ENCODE results near the gene MS4A10.
"Not testable (repeated sequence)": the region's sequence is repeated elsewhere in the genome, so short reads cannot be mapped to it uniquely, and the experiment has no call there.

The MS4A10 gene

DNA sequence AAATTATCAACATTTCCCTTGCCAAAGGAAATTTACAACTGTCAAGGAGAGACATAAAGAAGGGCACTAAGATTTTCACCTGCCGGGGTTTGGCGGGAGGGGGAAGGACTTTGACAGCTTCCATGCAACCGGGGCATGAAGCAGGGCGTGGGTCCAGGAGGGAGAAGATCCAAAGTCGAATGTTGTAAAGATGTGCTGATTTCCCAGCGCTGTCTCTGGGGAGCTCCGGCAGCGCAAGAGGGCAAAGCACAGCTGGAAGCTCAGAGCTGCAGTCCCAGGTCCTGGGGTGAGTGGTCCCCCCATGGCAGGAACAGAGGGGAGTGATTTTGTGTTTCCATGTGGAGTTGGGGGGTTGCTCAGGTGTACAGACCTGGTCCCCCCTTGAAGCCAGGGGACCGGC, at the start of gene MS4A10:
Gene MS4A10 (plus strand): TSS at position 198 of the 400 bp plus-strand sequence. CDS start 5,003 bp downstream, outside the sequence.
- no peak for DNase-seq

DNA sequence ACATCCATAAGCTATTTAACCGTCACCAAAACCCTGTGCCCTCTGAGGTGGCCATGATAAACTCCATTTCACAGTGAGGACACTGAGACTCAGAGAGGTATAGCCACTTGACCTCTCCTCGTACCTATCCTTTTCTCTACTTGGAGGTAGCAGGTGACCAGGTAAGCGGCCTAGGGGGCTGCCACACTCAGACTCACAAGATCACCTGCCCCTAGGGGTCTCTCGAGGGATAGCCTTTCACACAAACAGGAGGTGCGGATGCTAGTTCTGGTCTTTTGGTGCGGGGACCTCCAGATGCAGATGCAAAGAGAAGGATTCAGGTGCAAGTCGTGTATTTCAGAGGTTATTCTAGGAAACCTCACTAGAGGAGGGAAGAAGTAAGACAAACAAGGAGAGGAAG, 46.0 kb upstream of the MS4A10 start:
- no peak for DNase-seq

DNA sequence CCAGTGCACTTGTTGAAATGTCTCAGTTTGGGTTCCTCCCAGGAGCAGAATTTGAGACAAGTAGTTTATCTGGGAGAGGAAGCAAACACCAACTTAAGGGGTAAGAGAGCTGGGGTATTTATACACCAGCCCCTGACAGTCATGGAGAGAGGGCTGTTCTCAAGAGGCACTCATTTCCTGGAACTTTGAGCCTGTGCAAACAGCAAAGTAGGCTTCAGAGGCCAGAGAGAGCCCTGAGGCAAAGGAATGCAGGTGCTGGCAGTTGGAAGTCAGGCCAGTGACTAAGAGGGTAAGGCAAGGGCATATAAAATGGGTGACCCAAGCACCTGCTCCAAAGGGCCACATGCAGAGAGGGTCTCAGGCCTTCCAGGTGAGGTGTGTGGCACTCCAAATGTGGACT, 44.6 kb upstream of the MS4A10 start:
- no peak for DNase-seq

DNA sequence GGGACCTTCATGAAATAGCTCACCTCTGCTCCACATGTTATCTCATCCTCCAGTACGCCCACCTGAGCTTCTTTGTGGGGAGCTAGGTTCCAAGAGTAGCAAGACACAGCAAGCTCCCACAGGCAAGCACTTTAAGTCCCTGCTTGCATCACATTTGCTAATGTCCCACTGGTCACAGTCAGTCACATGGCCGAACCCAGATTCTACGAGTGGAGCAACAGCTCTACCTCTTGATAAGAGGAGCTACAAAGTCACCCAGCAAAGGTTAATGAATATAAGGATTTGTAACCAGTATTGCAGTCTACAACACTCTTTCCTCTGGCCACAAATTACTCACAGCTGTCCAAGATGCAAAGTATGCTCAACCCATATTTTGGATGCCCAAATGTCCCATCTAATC, 43.7 kb upstream of the MS4A10 start:
- no peak for DNase-seq

DNA sequence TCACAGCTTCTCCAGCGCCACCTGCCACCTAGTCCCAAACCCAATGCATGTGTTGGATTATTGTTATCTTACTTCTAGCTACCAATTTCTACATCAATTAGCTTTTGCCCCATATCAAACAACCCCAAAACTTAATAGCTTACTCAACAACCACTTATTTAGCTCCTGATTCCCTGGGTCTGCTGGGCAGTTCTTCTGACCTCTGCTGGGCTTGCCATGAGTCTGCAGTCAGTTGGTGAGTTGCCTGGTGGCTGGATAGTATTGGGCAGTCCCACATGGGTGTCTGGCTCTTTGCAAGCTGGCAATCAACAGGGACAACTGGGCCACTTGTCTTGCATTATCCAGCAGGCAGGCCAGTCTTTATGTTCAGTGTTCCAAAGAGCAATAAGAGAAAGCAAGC, 42.1 kb upstream of the MS4A10 start:
- DNase-seq = no peak

DNA sequence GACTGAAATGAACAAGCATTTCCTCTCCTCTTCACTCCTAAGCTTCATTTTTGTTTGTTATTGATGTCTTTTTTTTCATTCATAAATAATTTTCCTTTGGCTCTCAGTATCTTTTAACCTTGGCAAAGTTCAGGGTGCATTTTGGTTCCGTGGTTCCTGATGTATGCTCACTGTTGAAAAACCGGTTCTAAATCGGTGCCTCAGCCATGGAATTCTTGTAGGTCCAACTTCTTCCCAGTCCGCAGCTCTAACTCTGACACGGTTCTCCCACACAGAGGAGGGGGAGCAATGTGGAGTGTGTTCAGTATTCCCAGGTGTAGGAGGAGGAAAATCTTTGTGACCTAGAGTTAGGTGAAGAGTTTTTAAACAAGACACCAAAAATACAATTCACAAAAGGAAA, 41.0 kb upstream of the MS4A10 start:
- DNase-seq = no peak

DNA sequence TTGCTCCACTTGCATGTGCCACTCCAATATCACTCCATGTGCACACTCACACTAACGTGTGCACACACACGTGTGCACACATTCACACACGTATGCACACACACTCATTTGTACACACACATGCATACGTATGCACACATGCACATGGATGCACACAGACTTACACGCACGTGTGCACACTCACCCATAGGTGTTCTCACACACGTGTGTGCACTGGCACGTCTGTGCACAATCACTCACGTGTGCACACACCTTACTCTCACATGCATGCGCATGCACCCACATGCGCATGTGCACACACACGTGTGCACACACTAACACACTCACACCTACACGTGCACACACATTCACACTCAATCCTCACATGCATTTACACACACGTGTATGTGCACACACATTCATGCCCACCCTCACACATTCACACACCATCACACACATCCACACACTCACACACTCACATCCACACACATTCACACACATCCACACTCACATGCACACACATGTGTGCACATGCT, 37.7 kb upstream of the MS4A10 start:
- DNase-seq = no peak

DNA sequence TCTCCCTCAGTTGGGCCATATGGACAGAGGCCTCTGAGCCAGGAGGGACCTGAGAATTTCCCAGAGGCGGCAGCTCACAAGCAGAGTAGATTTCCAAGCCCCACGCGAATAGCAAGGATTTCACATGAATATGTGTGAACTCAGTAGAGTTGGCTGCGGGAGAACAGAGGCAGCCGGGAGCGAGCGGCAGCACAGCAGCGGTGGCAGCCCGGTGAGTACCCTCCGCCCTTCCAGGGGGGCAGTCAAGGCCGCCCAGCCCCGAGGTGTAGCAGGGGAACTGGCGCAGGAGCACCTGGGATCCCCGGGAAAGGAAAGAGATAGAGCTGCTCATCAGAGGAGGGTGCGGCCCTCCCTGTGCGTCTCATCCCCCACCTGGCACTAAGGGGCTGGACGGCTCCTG, 36.9 kb upstream of the MS4A10 start:
- DNase-seq = no peak

DNA sequence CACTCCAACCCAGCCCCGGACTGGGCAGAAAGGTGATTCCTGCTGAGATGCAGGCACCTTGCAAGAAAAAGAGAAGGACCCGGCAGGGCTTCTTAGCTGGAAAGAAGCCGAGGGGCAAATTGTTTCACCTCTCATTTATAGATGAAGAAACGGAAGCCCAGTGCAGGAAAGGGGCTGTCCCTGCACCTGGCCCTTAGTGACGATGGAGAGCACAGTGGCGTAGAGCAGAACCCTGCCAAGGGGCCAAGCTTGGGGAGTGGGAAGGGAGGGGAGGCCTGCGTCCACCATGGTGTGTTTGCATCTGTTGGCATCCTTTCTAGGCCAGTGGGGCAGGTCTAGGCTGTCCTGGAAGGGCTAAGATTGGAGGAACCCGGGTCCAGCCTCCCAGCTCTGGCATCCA, 36.3 kb upstream of the MS4A10 start:
- DNase-seq = no peak

DNA sequence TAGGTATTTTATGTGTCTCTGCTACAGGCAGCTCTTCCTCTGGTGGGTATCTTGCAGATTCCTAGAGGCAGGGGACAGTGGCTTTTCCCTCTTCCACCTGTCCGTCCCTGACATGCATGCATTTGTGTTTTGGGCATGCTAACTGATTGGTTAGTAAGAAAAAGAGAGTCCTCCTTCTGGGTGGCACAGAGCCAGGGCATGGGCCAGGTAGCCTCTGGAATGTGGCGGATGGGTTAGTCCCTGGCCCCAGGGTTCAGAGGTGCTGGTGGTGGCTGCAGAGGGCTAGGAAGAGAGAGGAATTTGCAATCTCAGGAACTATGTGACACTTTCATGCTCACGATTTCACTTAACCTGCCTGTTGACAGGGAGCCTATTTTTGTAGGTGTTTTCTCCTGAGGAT, 34.2 kb upstream of the MS4A10 start:
- no peak for DNase-seq

DNA sequence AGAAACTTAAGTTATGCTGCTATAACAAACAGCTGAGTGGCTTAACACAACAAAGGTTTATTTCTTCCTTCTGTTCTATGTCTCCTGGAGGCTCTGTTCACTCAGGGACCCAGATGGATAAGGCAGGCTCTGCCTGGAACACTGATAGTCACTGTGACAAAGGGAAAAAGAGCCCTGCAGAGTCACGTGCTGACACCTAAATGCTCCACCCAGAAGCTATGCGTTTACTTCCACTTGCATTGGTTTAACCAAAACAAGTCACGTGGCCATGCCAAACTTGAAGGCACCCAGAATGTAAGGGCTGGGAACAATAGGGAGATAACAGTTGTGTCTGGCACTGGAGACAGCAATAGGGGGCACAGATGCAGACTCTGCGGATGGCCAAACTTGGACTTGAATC, 31.8 kb upstream of the MS4A10 start:
- no peak for DNase-seq

DNA sequence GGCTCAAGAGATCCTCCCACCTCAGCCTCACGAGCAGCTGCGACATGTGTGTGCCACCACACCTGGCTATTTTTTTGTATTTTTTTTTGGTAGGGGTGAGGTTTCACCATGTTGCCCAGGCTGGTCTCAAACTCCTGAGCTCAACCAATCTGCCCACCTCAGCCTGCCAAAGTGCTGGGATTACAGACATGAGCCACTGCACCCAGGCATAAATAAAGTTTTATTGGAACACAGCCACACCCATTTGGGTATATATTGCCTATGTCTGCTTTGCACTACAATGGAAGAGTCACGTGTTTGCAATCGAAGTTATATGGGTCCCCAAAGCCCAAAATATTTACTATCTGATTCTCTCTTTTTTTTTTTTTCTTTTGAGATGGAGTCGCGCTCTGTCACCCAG, 30.2 kb upstream of the MS4A10 start:
- no peak for DNase-seq

DNA sequence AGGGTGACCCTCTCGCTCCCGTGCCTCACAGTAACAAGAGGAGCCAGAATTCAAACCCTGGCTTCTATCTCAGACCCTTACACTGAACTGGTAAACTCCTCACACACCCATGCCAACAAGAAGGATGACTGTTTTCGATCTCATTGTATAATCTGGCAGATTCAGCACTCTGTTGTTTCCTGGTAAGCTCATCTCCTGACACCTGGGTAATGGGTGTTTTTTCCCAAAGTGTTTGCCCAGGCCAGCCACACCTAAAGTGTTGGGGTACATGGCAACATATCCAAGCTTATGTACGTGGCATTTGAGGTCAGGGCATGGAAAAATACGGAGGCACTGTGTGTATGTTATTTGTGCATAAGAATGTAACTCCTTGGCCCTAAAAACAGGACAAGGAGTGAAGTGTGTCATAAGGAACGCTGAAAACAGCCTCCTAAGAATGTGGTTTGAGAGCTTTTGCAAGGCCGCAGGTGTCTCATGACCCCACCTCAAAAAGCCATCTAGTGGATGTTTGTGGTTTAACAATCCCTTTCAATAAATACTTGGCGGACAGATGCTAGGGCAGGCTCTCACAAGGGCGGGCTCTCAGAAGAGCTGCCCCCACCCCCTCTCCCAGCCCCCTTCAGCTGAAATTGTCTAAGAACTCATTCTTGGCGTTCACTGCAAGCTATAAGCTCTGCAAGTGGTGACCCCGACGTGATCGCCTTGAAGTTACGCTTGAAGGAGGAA, 28.7 kb upstream of the MS4A10 start, which contains the start of gene MS4A15:
Gene MS4A15 (plus strand): TSS at position 561 of the 726 bp plus-strand sequence. CDS start 6,867 bp downstream, outside the sequence.
- DNase-seq = no peak

DNA sequence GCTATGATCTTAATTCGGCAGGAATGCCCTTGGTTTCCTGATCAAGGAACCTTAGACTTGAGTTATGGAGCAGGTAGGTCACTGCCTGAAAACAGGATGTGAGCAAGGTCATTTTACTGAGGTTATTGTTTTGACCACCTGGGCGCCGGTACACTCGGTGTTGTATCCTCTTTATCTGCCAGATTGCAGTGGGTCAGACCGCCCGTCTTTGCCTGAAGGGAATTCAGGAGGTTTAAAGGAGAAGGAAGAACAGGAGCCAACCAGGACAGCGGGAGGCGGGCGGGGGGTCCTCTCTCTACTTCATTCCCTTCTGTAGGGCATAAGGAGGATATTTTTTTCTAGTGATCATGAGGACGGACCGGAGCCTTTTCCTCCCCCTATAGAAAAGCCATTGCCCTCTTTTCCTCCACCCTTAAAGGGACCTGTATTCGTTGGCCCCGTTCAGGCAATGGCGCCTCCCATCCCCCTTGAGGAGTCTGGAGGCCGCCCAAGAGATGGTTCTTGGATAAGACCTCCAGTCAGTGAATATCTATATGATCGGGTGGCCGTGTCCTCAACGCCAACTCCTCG, 27.8 kb upstream of the MS4A10 start:
- DNase-seq = no peak

DNA sequence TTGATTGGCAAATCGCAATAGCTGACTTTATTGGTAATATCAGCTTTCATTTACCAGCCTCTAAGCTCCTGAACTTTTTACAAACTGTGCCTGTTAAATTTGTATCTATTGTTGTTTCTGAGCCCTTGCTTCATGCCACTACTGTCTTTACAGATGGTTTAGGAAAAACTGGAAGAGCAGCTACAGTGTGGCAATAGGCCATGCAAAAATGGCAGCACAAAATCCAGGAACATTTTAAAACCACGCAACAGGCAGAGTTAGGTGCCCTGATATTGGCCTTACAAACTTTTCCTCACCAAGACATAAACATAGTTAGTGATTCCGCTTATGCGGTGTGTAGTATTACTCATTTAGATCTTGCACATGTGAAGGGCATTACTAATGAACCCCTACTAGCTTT, 26.5 kb upstream of the MS4A10 start:
- not testable (repeated sequence) for DNase-seq

DNA sequence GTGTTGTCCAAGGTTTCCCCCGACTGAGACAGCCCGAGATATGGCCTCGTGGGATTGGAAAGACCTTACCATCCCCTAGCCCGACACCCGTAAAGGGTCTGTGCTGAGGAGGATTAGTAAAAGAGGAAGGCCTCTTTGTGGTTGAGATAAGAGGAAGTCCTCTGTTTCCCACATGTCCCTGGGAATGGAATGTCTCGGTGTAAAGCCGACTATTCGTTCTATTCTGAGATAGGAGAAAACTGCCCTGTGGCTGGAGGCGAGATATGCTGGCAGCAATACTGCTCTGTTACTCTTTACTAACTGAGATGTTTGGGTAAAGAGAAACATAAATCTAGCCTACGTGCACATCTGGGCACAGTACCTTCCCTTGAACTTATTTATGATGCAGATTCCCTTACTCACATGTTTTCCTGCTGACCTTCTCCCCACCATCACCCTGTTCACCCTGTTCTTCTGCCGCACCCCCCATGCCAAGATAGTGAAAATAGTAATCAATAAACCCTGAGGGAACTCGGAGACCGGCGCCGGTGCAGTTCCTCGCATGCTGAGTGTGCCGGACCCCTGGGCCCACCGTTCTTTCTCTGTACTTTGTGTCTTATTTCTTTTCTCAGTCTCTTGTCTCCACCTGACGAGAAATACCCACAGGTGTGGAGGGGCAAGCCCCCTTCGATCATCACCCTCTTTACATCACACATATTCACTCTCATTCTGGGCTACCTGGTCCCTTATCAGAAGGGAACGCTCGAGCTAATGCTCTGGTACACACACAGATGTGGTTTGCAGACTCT, 25.5 kb upstream of the MS4A10 start:
- not testable (repeated sequence) for DNase-seq

DNA sequence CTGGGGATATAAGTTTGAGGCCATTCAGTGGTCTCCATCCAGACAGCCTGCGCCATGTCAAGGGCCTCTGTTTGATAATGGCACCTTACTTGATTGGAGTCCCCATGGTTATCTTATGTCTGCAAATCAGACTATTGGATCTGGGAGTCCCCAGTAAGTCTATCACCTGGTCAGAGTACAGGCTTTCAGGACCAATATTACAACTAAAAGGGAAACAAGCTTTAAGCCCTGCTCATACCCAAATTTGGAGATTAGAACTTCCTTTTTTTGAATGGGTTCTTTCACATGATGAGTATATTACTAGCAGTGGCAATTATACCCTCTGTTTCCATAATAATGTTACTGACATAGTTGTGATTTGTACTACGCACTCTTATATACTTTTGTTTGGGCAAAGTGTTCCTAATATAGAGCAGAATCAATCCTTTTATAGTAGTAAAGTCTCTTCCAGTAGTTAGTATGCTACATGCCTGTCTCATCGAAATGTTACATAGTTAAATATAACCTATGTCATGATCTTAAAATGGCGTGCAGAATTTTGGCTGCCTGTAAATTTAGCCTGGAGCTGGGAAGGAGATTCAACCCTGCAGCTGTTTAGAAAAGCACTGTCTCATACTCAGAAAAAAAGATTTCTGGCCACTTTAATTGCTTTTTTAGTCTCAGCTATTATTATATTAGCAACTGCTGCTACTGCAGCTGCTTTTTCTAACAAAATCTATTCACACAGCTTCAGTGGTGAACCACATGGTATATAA, 23.5 kb upstream of the MS4A10 start:
- DNase-seq = no peak

DNA sequence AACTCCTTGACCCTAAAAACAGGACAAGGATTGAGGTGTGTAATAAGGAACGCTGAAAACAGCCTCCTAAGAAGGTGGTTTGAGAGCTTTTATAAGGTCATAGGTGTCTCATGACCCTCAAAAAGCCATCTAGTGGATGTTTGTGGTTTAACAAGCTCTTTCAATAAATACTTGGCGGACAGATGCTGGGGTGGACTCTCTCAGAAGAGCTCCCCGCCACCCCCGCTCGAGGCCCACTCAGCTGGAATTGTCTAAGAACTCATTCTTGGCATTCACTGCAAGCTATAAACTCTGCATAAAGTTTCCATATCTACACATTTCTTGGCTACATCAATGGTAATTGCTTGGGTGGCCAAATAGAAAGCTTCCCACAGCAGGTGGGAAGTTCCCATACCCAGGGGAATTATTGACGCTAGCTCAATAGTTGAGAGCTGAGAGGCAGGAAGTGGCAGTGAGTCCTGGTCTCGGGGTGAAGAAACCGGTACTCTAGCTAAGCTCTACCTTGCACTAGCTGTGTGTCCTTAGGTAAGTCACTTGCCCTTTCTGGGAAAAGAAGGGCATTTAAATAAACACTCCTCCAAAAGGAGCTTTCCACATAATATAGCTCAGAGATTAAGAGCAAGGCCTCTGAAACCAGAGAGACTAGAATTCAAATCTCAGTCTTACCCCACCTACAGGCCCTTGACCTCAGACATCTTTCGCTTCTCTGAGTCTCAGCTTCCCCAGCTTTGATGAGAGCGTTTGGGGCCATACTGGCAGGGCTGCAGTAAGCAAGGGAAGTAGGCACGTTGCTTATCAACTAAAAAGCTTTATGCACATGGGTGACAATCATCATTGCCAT, 22.1 kb upstream of the MS4A10 start:
- DNase-seq = no peak

DNA sequence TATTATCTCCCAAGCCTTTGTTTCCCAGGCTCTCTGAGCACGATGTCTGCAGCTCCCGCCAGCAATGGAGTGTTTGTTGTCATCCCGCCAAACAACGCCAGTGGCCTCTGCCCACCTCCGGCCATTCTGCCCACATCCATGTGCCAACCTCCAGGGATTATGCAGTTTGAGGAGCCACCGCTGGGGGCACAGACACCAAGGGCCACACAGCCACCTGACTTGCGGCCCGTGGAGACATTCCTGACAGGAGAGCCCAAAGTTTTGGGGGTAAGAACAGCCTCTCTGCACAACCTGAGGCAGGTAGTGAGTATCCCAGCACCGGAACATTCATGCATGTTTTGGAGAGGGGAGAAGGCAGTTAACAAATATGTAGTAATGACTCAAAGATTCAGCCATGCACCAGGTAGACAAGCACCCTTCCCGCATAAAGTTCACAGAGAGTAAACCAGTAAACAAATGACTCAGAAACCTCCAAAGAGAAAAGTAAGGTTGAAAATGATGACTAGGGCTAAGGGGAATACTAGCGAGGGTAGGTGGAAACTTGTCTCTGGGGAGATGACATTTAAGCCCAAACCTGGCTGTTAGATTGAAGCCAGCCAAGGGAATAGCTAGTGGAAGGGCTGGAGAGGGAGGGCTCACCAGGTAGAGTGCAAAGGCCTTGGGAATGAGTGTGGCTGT, 21.3 kb upstream of the MS4A10 start:
- no peak for DNase-seq

DNA sequence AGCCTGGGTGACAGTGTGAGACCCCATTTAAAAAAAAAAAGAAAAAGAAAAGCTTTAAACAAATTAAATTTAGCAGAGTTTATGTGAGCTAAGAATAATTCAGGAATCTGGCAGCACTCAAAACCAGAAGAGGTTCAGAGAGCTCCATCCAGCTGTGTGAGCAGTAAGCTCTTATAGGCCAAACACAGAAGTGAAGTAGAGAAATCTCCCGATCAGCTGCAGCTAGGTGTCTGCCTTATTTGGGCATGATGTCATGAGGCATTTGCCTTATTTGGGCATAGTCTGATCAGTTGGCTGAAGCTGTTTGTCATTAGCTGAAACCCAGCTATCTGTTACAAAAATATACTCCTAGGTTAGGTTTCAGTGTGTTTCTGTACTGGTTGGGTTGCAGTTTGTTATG, 20.3 kb upstream of the MS4A10 start:
- no peak for DNase-seq

DNA sequence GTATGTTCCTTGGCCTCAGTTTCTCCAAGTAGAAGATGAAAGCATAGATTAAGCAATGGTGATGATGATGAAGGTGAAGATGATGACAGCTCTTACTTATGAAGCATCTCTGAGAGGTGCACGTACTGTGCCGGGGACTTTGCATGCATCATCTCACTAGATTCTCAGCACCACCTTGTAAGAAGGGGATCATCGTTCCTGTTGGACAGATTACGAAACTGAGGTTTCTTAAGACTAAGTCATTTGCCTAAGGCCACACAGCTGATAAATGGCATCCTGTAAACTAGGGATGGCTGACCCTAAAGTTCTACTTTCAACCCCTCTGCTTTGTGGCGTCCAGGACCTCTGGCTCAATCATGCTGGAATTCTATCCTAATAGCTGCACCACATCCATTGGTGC, 19.8 kb upstream of the MS4A10 start:
- no peak for DNase-seq

DNA sequence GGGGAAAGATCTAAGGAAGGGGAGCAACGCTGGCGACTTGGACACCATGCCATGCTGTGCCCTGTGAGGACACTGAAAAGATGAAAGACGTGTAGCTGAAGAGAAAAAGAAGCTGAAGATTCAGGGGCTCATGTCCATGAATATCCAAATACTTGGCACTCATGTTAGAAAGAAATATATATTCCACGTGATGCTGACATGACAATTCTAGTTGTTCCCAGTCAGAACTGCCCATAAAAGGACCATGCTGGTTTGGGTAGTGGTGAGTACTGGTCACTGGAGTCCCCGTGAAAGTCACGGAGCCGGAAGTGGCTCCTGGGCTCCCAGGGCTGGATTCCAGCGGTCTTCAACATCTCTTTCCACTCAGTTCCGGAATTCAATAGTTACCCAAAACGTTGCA, 18.6 kb upstream of the MS4A10 start:
- DNase-seq = no peak

Data from NCI-H187 treated with DMSO at 0.1 percent for 48 hours (cell line).